ENCODE data around the gene OXTR. TPM values are rescaled to one million over a fixed set of nuclear protein-coding genes. Genes with fewer than 3 reads are reported as not detected.

Gene OXTR
- total and polyA plus RNA-seq, 8 donors, result 0.05 to 2.4 (median 0.24) TPM

DNA sequence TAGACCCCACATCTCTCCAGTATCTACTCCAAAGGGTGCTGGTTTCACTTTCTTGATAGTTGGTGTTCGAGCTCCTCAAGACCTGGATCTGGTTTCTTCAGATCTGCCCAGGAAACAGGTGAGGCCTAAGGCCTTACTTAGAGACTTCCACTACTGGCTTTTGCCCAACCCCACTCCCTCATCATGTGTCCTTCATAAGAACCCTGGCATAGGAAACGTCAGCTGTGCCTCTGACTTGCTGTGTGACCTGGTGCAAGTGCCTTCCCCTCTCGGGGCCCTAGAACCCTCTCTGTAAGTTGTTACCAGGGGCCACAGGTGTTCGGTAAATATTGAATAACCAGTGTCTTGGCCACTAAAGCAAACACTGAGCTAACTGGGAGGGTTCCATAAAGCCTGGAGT, 3.9 kb downstream of the OXTR start:
- WGBS, 2 donors, result 45 to 57% methylated on average over 4 of the region's 4 CpGs
- H3K4me1 ChIP-seq, result peaks cover 0 to 10% (median 0%) of the 10 kb centered on the region in 3 donors
- no peaks in the 10 kb centered on the region for H3K9me3 ChIP-seq
- intact Hi-C loops (cut with DNase I), result no loop called here
- H3K27ac ChIP-seq, result no peak overlapping the region
- no peak for FAIRE-seq
- no peak for DNase-seq
- no peaks in the 10 kb centered on the region for H3K36me3 ChIP-seq
- no peak for ATAC-seq
- TF ChIP-seq, protein P1, sequence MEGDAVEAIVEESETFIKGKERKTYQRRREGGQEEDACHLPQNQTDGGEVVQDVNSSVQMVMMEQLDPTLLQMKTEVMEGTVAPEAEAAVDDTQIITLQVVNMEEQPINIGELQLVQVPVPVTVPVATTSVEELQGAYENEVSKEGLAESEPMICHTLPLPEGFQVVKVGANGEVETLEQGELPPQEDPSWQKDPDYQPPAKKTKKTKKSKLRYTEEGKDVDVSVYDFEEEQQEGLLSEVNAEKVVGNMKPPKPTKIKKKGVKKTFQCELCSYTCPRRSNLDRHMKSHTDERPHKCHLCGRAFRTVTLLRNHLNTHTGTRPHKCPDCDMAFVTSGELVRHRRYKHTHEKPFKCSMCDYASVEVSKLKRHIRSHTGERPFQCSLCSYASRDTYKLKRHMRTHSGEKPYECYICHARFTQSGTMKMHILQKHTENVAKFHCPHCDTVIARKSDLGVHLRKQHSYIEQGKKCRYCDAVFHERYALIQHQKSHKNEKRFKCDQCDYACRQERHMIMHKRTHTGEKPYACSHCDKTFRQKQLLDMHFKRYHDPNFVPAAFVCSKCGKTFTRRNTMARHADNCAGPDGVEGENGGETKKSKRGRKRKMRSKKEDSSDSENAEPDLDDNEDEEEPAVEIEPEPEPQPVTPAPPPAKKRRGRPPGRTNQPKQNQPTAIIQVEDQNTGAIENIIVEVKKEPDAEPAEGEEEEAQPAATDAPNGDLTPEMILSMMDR (IDR thresholded peaks at IDR 0.05), result no peak
- H3K4me3 ChIP-seq, result no peak overlapping the region
- H3K27me3 ChIP-seq, result peaks cover 0 to 17% (median 1%) of the 10 kb centered on the region in 4 donors

DNA sequence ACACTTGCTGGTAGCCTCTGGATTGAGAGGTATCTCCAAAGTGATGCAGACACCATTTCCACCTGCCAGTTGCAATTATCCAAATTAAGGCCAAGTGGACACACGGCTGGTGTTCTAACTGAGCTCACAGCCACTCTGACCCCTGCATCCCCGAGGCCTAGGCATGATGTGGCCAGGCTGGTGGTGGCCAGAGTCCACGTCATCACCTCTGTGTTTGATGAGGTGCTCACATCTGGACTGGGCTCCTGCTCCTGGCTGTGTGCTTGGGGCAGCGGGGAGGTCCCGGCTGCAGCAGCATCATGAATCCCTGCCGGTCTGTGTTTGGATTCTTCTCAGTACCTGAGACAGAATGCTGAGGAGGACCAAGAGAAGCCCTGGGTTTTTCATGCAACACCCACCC, 4.9 kb downstream of the OXTR start:
- Histone ChIP-seq H3K36me3 (no peaks in the 10 kb centered on the region), H3K4me3 (no peak overlapping the region), H3K4me1 (peaks cover 0 to 10% (median 0%) of the 10 kb centered on the region in 3 donors), H3K27me3 (peaks cover 0 to 9% (median 1%) of the 10 kb centered on the region in 4 donors), H3K27ac (no peak overlapping the region), H3K9me3 (no peaks in the 10 kb centered on the region)
- intact Hi-C loops (cut with DNase I), result no loop called here
- WGBS, 2 donors, result 74 to 88% methylated on average over 6 of the region's 6 CpGs
- no peak for DNase-seq
- FAIRE-seq, result no peak
- no peak for ATAC-seq
- TF ChIP-seq, protein P1 (IDR thresholded peaks at IDR 0.05), result no peak

DNA sequence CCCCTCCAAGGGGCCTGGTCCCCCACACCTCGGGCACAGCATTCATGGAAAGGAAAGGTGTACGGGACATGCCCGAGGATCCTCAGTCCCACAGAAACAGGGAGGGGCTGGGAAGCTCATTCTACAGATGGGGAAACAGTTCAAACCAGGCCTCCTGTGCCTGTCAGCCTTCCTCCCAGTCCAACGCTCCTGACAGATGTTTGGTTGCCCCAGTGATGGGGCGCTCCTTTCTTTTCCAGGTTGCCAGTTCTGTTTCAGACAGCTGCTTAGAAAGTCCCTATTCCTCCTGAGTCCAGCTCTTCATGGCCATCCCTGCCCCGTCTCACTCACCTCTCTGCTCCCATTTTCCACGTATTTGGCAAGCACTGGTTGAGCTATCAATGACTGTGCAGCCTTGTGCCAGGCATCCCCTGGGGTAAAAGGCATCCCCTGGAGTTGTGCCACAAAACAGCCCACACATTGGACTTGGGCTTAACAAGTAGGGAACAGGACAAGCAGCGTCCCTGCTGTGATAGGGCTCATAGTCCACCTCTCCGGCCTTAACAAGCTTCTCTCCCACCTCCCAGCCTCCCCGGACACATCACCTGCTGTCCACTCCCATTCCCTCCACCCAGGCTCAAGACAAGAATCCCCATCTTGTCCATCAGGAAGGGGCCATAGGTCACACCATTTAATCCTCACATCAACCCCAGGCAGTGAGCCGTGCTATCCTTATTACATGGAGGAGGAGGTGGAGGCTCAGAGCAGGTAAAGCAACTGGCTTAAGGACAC, 6.6 kb downstream of the OXTR start:
- 65 to 77% methylated on average over 11 of the region's 11 CpGs for WGBS, 2 donors
- H3K36me3 ChIP-seq, result no peaks in the 10 kb centered on the region
- H3K27me3 ChIP-seq, result peaks cover 0 to 9% (median 0%) of the 10 kb centered on the region in 4 donors
- H3K27ac ChIP-seq, result no peak overlapping the region
- H3K4me1 ChIP-seq, result no peaks in the 10 kb centered on the region
- intact Hi-C loops (cut with DNase I), result no loop called here
- no peaks in the 10 kb centered on the region for H3K9me3 ChIP-seq
- TF ChIP-seq, protein P1 (IDR thresholded peaks at IDR 0.05), result no peak
- DNase-seq, result no peak
- H3K4me3 ChIP-seq, result no peak overlapping the region
- FAIRE-seq, result no peak
- no peak for ATAC-seq

DNA sequence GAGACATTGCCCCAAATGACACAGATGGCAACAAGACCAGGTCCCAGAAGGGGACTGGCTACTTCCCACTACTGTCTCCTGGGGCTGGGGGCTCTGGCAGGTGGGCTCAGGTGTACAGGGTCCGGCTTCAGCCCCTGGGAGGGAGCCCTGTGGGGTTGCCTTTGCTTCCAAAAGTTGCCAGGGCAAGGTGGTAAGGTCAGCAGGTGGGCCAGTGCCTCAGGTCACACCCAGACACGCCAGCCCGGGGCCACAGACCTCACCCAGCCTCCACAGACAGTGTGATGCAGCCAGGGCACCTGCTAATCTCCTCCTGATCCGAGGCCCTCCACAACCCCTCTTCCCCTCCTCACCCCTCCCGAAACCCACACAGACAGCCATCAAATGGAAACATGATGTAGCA, 7.5 kb downstream of the OXTR start:
- H3K27me3 ChIP-seq, result peaks cover 0 to 1% (median 0%) of the 10 kb centered on the region in 4 donors
- WGBS, 2 donors, result 57 to 64% methylated on average over 5 of the region's 5 CpGs
- no peaks in the 10 kb centered on the region for H3K9me3 ChIP-seq
- no peaks in the 10 kb centered on the region for H3K36me3 ChIP-seq
- intact Hi-C loops (cut with DNase I), result no loop called here
- no peak overlapping the region for H3K4me3 ChIP-seq
- DNase-seq (no peak), ATAC-seq (no peak), FAIRE-seq (no peak)
- no peaks in the 10 kb centered on the region for H3K4me1 ChIP-seq
- TF ChIP-seq, protein P1 (IDR thresholded peaks at IDR 0.05), result no peak
- no peak overlapping the region for H3K27ac ChIP-seq

DNA sequence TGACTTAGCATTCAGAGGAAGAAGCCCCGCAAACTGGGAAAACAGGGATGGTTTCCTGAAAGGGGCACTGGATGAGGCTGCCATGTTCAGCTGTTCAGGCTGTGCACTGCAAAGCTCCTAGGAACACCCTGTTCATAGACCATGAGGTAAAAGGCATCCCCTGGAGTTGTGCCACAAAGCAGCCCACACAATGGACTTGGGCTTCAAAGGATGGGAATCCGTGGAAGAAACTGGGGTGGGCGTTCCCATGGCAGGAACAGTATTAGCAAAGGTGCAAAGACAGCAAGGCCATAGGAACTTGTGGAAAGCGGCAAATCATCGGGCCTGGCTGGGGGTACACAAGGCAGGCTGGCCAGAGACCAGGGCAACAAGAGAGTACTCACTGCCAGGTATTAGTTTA, 8.9 kb downstream of the OXTR start:
- DNase-seq (no peak), FAIRE-seq (no peak), ATAC-seq (no peak)
- Histone ChIP-seq H3K36me3 (no peaks in the 10 kb centered on the region), H3K27ac (no peak overlapping the region), H3K4me1 (no peaks in the 10 kb centered on the region), H3K4me3 (no peak overlapping the region), H3K27me3 (no peaks in the 10 kb centered on the region), H3K9me3 (no peaks in the 10 kb centered on the region)
- intact Hi-C loops (cut with DNase I), result no loop called here
- 74 to 84% methylated on average over 5 of the region's 5 CpGs for WGBS, 2 donors
- TF ChIP-seq, protein P1 (IDR thresholded peaks at IDR 0.05), result no peak
